GM18511 (cell line): ENCODE results near the gene TMEM179.
"Not testable (repeated sequence)": the region's sequence is repeated elsewhere in the genome, so short reads cannot be mapped to it uniquely, and the experiment has no call there.

ENCODE experiments used
- ATAC-seq: cut with Tn5 transposase; IDR thresholded peaks from one replicate; pipeline ENCODE4 v1.9.1; 2021; ENCODE audit warnings: mild to moderate bottlenecking, moderate library complexity; ENCODE audit not compliant: unreplicated experiment

The TMEM179 gene

GRCh38 chr14:104638190-104638589 lies 33.6 kb upstream of the TMEM179 start:
- no peak for ATAC-seq

DNA sequence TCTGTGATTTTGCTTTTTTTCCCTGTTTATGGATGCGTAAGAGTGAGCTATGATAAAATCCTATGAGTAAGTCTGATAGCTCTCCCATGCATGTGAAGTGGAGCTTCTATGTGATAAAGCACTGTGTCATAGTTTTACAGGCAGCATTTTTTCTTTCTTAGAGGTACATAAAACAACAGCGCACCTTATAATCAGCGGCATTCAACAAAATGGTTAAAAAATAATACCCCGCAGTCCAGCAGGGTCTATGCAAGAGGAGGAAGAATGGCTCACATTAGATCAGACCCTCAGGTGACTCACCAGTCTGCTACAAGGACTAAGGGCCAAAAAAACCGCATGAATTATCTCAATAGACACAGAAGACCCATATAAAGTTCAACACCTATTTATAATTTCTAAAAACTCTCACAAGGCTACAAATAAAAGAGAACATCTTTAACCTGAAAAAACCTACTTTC lies 33.0 kb upstream of the TMEM179 start:
- ATAC-seq, result no peak

- not testable (repeated sequence) for ATAC-seq
Observed at GRCh38 chr14:104636846-104637545, 32.4 kb upstream of the TMEM179 start.

DNA sequence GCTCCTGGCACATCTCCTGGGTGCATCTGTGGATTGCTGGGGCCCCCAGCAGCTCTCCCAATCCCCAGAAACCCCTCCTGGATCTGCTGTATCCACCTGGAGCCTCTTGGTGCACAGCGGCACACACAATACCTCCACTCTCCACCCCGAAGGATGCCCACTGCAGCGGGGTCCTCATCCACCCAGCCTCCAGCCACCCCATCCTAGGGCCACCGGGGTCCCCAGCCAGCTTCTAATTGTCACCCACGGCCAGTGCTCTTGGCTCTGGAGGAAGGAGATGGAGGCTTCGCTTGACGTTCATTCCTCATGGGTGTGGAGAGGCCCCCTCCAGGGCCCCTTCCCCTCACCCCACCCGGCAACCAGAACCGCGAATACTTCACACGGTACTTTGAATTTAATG lies 31.6 kb upstream of the TMEM179 start:
- ATAC-seq, result no peak

DNA sequence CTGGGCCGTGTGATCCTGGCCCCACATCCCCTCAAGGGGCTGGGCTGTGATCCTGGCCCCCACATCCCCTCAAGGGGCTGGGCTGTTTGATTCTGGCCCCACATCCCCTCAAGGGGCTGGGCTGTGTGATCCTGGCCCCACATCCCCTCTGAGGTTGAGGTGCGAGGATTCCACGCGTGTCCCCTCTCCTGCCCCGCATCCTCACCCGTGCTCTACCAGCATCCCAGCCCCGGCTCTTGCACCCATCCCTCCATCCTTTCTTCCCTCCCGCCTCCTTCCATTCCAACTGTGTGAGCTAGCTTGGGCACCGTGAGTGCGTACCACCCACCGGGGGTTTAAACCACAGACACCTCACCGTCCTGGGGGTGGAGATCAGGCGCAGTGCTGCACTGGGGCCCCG lies 31.1 kb upstream of the TMEM179 start:
- ATAC-seq, result no peak

DNA sequence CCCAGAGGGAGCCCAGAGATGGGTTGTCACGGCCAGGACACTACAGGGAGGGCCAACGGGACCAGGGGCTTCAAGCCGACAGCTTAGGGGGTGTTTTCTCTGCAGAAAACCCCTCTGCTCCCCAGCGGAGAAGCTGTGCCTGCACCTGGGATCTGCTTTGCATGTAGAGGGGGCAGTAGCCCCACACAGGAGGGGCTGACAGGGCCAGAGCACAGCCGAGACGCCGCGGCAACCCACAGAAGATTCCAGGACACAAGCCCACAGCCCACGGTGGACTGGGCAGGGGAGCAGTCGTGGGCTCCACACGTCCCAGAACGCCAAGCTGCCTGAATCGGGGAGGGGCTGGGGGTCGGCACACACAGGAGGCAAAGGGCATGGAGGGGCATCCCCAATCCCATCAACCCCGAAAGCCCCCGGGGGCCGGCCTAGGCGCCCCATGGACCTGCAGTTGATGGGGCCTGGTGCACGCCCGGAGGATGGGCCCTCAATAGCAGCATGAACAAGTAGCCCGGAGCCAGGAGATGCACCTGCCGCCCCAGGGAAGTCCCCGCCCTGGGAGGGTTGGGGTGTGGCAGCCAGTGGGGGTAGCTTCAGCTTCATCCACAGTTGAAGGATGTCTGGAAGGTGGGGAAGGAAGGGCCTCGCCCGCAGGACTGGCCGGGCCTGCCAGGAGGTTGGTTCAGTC lies 30.5 kb upstream of the TMEM179 start:
- ATAC-seq, result no peak

DNA sequence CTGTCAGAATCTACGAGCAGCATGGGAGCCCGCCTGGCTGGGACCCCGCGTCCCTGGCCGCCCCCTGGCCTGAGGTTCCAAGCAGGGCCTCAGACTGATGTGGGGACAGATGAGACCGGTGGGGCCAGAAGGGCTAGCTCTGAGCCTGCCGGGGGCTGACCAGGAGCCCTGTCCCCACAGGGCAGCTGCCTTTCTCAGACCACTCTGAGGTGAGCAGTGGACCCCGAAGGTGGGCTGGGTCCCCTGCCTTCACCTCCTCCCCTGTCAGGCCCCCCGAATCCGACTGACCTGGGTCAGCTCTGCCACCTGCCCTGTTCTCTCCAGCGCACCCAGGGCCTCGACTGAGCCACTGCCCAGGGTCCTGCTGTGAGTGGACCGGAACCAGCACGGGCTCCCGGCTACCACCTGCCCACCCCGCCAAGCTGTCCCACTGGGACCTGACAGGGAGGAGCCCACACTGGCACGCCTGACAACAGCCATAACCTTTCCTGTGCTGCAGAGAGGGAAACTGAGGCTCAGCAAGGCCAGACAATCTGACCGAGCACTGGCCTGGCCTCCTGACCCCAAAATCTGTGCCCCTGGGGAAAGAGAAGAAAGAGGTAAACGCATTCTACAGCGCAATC lies 29.7 kb upstream of the TMEM179 start:
- ATAC-seq, result no peak

- no peak for ATAC-seq
Observed at GRCh38 chr14:104633276-104634137, 28.9 kb upstream of the TMEM179 start.

DNA sequence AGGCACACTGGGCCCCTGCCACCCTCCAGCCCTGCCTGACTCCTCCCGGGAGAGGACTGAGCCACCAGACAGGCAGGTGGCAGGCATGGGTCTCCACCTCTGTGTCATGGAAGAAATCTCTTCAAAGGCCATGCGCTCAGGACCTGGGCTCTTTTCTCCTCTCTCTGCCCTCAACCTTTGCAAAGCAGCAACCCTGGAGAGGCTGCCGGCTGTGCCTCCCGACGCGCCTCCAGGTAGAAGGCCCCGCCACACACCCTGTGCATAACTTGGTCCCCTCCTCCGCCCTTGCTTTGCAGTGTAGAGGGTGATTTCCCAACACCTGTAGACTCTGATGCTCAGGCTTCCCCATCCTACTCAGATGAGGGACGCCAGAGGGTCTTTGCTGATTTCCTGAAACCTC lies 28.2 kb upstream of the TMEM179 start:
- ATAC-seq, result no peak

- no peak for ATAC-seq
Observed at GRCh38 chr14:104624939-104625338, 20.4 kb upstream of the TMEM179 start.

GRCh38 chr14:104614126-104614812 lies 9.7 kb upstream of the TMEM179 start:
- no peak for ATAC-seq

GRCh38 chr14:104611881-104612280 lies 7.3 kb upstream of the TMEM179 start:
- ATAC-seq, result no peak

- ATAC-seq, result no peak
Observed at GRCh38 chr14:104610749-104611310, 6.3 kb upstream of the TMEM179 start.

DNA sequence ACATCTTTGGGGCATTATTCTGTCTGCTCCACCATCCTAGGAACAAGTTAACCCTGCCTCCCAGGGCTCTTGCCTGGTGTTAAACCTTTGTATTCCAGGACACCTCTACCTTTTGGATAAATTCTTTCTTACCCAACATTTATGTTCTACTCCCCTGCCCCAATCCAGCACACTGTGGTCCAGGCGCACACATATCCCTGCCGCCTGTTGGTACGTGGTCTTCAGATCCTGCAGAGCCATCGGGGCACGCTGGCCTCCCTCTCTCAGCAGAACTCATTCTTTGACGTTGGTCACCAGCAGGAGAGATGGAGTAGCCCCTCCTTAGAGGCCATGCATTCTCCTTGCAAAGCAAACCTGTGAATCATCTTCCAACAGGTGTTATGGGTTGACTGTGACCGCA lies 5.1 kb upstream of the TMEM179 start:
- no peak for ATAC-seq

- no peak for ATAC-seq
Observed at GRCh38 chr14:104603711-104604401, 716 bp downstream of the TMEM179 start.

DNA sequence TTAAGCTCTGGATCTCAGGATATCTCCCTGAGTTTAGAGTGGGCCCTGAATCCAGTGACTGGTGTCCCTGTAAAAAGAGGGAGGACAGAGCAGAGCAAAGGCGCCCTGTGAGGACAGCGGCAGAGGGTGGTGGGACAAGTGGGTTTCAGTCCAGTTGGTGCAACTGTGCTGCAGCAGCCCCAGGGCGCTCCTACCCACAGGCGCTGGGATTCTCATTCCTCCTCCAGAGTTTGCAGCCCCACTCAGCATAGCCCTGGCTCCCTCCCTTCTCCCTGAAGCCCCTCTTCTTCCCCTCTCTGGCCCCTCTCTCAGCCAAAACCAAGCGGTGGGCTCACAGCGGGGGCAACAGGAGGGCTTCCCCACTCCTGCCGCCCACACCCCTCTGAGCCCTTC lies 1.6 kb downstream of the TMEM179 start:
- no peak for ATAC-seq

DNA sequence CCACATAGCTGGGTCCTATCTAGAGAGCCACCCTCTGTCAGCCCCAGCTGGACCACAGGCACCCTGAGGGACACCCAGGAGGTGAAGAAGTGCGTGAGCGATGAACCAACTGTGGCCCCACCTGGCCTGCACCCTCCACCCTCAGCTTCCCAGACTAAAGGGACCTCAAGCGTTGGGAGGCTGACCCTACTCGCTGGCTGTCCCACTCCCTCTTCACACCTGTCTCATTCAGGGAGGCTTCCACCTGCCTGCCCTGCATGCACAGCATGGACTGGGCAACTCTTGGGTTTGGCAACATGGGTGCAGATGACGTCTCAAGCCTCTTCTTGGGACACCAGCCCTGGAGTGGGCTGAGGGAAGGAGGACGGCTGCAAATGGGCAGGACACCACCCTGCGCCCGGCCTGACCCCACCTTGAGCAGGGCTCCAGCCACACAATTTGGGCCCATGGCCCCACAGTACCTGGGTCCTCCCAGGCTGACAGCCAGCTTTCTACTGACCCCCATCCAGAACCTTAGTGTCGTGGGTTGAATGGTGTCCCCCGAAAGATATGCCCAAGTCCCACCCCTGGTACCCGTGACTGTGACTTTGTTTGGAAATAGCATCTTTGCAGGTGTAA lies 2.1 kb downstream of the TMEM179 start:
- no peak for ATAC-seq

DNA sequence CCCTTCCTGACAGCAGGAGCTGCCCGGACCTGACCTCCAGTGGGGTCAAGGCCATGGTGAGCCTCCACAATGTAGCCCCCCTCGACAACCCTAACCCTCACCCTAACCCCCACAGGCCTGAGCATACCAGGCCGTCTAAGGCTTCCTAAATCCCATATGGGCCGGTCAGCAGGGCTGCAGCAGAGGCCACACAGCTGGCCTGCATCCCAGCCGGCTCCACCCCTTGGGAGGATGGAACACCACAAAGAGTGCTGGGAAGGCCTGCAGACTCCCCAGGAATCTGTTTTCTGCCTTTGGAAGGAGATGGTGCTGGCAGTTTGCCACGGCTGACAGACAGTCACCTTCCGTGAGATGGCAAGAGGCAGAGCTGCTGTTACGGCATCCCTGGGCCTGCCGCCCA lies 2.8 kb downstream of the TMEM179 start:
- no peak for ATAC-seq

DNA sequence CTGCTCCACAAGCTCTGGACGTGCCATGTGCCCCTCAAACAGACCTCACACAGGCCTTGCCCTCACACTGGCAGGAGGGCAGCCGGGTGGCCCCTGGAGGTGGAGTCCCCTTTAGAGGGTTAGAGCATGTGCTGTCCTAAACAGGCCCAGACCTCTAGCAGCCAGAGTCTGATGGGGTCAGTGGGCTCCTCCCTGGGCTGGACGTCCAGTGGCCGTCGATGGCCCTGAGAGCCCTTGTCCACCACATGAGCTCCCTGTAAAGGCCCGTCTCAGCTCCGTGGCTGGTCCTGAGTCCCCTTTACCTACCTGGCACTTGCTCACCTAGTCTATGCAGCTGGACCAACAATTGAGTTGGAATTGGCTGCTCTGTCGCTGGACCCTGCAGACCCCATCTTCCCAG lies 3.8 kb downstream of the TMEM179 start:
- ATAC-seq, result no peak
